Fibroblast of the aortic adventitia (primary cell): ENCODE measurements around the gene SYNE1. TPM values are rescaled to one million over a fixed set of nuclear protein-coding genes. Genes with fewer than 3 reads are reported as not detected.

ENCODE experiments used
- DNase-seq: peaks from one replicate; pipeline ENCODE4 v3.0.0-alpha.2; 2010; ENCODE audit warnings: low read depth
- H3K4me3 ChIP-seq: 2 replicates; pipeline ENCODE4 v1.5.1; 2011; ENCODE audit warnings: low read depth, mild to moderate bottlenecking, control low read depth, low read length, moderate library complexity
- CTCF ChIP-seq: IDR thresholded peaks from 2 replicates; pipeline ENCODE4 v1.5.1; 2011; ENCODE audit warnings: mild to moderate bottlenecking, low read length, control low read depth, inconsistent platforms; ENCODE audit not compliant: insufficient read depth
- total RNA-seq: library from RNA; depleted of rRNA; stranded (reverse); fragments of >200 nt; gene quantifications from 2 replicates; pipeline ENCODE4 v1.2.3, GENCODE V29; 2012; ENCODE audit warnings: low replicate concordance

Gene SYNE1
- total RNA-seq, 1 donor, result 193 TPM

- peak; percentile 14 for DNase-seq
- TF ChIP-seq CTCF, result no peak
These were observed 410 bp downstream of the SYNE1 start for GRCh38 chr6:152636609-152637295.

GRCh38 chr6:152636021-152636608 is 1.0 kb downstream of the SYNE1 start:
- no peak for TF ChIP-seq CTCF
- H3K4me3 ChIP-seq, result peak overlapping the region; percentile 79
- DNase-seq, result peak; percentile 51

More at GRCh38 chr6:152636609-152637295, 410 bp downstream of the SYNE1 start:
- peak overlapping the region; percentile 79 for H3K4me3 ChIP-seq

GRCh38 chr6:152634773-152635172 is 2.4 kb downstream of the SYNE1 start:
- H3K4me3 ChIP-seq, result no peak overlapping the region
- no peak for DNase-seq
- no peak for TF ChIP-seq CTCF

GRCh38 chr6:152632121-152632782 is 4.9 kb downstream of the SYNE1 start:
- H3K4me3 ChIP-seq, result no peak overlapping the region
- no peak for DNase-seq
- no peak for TF ChIP-seq CTCF

- DNase-seq, result no peak
- TF ChIP-seq CTCF, result no peak
- H3K4me3 ChIP-seq, result no peak overlapping the region
These were observed 5.8 kb downstream of the SYNE1 start for GRCh38 chr6:152631376-152631775.

- DNase-seq, result no peak
- no peak overlapping the region for H3K4me3 ChIP-seq
- no peak for TF ChIP-seq CTCF
These were observed 6.3 kb downstream of the SYNE1 start for GRCh38 chr6:152630832-152631231.
